WTC11 (cell line): Measurements from ENCODE around the gene VWA8.

Experiments used
- CBFB ChIP-seq: sonication (generic); formaldehyde crosslinking; IDR thresholded peaks from 2 replicates; pipeline ENCODE4 v1.8.1; 2022; ENCODE audit warnings: mild to moderate bottlenecking, low read depth, missing genetic modification reagents
- CREB1 ChIP-seq: sonication (generic); formaldehyde crosslinking; IDR thresholded peaks from 2 replicates; pipeline ENCODE4 v1.8.0; 2023; ENCODE audit warnings: mild to moderate bottlenecking, missing genetic modification reagents
- CREM ChIP-seq: sonication (generic); formaldehyde crosslinking; IDR thresholded peaks from 2 replicates; pipeline ENCODE4 v1.8.1; 2022; ENCODE audit warnings: mild to moderate bottlenecking, missing genetic modification reagents, moderate library complexity
- FOXJ3 ChIP-seq: sonication (generic); formaldehyde crosslinking; IDR thresholded peaks from 2 replicates; pipeline ENCODE4 v1.9.0; 2021; ENCODE audit warnings: missing genetic modification reagents, mild to moderate bottlenecking, borderline replicate concordance
- MYBL2 ChIP-seq: sonication (generic); formaldehyde crosslinking; IDR thresholded peaks from 2 replicates; pipeline ENCODE4 v1.8.1; 2023; ENCODE audit warnings: mild to moderate bottlenecking, moderate library complexity, missing genetic modification reagents
- NFE2L1 ChIP-seq: sonication (generic); formaldehyde crosslinking; IDR thresholded peaks from 2 replicates; pipeline ENCODE4 v1.8.1; 2023; ENCODE audit warnings: missing genetic modification reagents
- NR2C2 ChIP-seq: sonication (generic); formaldehyde crosslinking; IDR thresholded peaks from 2 replicates; pipeline ENCODE4 v1.8.0; 2022; ENCODE audit warnings: mild to moderate bottlenecking, missing genetic modification reagents
- NR3C1 ChIP-seq: sonication (generic); formaldehyde crosslinking; conservative IDR thresholded peaks from 2 replicates; pipeline ENCODE4 v1.8.1; 2023; ENCODE audit warnings: low read depth, mild to moderate bottlenecking, missing genetic modification reagents
- PRRX2 ChIP-seq: fragments of 250-450 bp; sonication (Bioruptor Pico); IDR thresholded peaks from 2 replicates; pipeline ENCODE4 v1.8.0; 2021; ENCODE audit warnings: mild to moderate bottlenecking
- ZNF396 ChIP-seq: fragments of 250-450 bp; sonication (Bioruptor Pico); IDR thresholded peaks from 2 replicates; pipeline ENCODE4 v1.8.0; 2021; ENCODE audit warnings: mild to moderate bottlenecking, moderate library complexity, borderline replicate concordance
- TF ChIP-seq, protein P1 (sequence below): fragments of 200-600 bp; IDR thresholded peaks from 2 replicates; pipeline ENCODE4 v1.8.0; 2022; ENCODE audit warnings: antibody characterized with exemption
- TF ChIP-seq, protein P2 (sequence below): sonication (generic); formaldehyde crosslinking; IDR thresholded peaks from 2 replicates; pipeline ENCODE4 v1.8.0; 2022; ENCODE audit warnings: mild to moderate bottlenecking, missing genetic modification reagents
- TF ChIP-seq, protein P3 (sequence below): fragments of 250-450 bp; sonication (Bioruptor Pico); IDR thresholded peaks from 2 replicates; pipeline ENCODE4 v1.9.0; 2021; ENCODE audit warnings: mild to moderate bottlenecking
- TF ChIP-seq, protein P4 (sequence below): sonication (generic); formaldehyde crosslinking; IDR thresholded peaks from 2 replicates; pipeline ENCODE4 v1.8.1; 2022; ENCODE audit warnings: low read depth, missing genetic modification reagents, borderline replicate concordance

- TF ChIP-seq, protein P1, sequence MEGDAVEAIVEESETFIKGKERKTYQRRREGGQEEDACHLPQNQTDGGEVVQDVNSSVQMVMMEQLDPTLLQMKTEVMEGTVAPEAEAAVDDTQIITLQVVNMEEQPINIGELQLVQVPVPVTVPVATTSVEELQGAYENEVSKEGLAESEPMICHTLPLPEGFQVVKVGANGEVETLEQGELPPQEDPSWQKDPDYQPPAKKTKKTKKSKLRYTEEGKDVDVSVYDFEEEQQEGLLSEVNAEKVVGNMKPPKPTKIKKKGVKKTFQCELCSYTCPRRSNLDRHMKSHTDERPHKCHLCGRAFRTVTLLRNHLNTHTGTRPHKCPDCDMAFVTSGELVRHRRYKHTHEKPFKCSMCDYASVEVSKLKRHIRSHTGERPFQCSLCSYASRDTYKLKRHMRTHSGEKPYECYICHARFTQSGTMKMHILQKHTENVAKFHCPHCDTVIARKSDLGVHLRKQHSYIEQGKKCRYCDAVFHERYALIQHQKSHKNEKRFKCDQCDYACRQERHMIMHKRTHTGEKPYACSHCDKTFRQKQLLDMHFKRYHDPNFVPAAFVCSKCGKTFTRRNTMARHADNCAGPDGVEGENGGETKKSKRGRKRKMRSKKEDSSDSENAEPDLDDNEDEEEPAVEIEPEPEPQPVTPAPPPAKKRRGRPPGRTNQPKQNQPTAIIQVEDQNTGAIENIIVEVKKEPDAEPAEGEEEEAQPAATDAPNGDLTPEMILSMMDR, result no peak
- TF ChIP-seq NR3C1 (CRISPR knock-in tag) (no peak), PRRX2 (CRISPR knock-in tag) (no peak), CBFB (no peak), CREB1 (CRISPR knock-in tag) (no peak), MYBL2 (CRISPR knock-in tag) (no peak), FOXJ3 (CRISPR knock-in tag) (no peak), NR2C2 (no peak), CREM (CRISPR knock-in tag) (no peak), NFE2L1 (CRISPR knock-in tag) (no peak), ZNF396 (CRISPR knock-in tag) (no peak)
- TF ChIP-seq, protein P2, sequence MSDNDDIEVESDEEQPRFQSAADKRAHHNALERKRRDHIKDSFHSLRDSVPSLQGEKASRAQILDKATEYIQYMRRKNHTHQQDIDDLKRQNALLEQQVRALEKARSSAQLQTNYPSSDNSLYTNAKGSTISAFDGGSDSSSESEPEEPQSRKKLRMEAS (CRISPR knock-in tag), result no peak
- TF ChIP-seq, protein P3, sequence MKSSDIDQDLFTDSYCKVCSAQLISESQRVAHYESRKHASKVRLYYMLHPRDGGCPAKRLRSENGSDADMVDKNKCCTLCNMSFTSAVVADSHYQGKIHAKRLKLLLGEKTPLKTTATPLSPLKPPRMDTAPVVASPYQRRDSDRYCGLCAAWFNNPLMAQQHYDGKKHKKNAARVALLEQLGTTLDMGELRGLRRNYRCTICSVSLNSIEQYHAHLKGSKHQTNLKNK (CRISPR knock-in tag), result no peak
- TF ChIP-seq, protein P4, sequence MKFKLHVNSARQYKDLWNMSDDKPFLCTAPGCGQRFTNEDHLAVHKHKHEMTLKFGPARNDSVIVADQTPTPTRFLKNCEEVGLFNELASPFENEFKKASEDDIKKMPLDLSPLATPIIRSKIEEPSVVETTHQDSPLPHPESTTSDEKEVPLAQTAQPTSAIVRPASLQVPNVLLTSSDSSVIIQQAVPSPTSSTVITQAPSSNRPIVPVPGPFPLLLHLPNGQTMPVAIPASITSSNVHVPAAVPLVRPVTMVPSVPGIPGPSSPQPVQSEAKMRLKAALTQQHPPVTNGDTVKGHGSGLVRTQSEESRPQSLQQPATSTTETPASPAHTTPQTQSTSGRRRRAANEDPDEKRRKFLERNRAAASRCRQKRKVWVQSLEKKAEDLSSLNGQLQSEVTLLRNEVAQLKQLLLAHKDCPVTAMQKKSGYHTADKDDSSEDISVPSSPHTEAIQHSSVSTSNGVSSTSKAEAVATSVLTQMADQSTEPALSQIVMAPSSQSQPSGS, result no peak
These were observed 329.5 kb downstream of the VWA8 start for GRCh38 chr13:41631296-41631965.
